GM12873 (cell line): ENCODE results near the gene RAB5IF.

Experiments used
- CTCF ChIP-seq: IDR thresholded peaks from 2 replicates; pipeline ENCODE4 v1.5.1; 2012; ENCODE audit warnings: low read depth, mild to moderate bottlenecking, moderate library complexity, low read length, control low read depth; ENCODE audit not compliant: insufficient read depth; ENCODE audit errors: missing control alignments

The RAB5IF gene

GRCh38 chr20:36591854-36592641, 13.5 kb upstream of the RAB5IF start:
- TF ChIP-seq CTCF = peak; percentile 8

GRCh38 chr20:36593347-36593929, 12.1 kb upstream of the RAB5IF start:
- TF ChIP-seq CTCF = no peak

- TF ChIP-seq CTCF = no peak
These were observed 5.7 kb upstream of the RAB5IF start for GRCh38 chr20:36599912-36600345.

GRCh38 chr20:36601540-36601939, 4.0 kb upstream of the RAB5IF start:
- no peak for TF ChIP-seq CTCF

- TF ChIP-seq CTCF = no peak
These were observed 604 bp upstream of the RAB5IF start for GRCh38 chr20:36604952-36605398.

- no peak for TF ChIP-seq CTCF
These were observed 833 bp downstream of the RAB5IF start for GRCh38 chr20:36606158-36607066.
